ENCODE data around the gene LBX1. TPM values are rescaled to one million over a fixed set of nuclear protein-coding genes. Genes with fewer than 3 reads are reported as not detected.

Gene LBX1, protein sequence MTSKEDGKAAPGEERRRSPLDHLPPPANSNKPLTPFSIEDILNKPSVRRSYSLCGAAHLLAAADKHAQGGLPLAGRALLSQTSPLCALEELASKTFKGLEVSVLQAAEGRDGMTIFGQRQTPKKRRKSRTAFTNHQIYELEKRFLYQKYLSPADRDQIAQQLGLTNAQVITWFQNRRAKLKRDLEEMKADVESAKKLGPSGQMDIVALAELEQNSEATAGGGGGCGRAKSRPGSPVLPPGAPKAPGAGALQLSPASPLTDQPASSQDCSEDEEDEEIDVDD
- total RNA-seq, result not detected in 2 replicates

DNA sequence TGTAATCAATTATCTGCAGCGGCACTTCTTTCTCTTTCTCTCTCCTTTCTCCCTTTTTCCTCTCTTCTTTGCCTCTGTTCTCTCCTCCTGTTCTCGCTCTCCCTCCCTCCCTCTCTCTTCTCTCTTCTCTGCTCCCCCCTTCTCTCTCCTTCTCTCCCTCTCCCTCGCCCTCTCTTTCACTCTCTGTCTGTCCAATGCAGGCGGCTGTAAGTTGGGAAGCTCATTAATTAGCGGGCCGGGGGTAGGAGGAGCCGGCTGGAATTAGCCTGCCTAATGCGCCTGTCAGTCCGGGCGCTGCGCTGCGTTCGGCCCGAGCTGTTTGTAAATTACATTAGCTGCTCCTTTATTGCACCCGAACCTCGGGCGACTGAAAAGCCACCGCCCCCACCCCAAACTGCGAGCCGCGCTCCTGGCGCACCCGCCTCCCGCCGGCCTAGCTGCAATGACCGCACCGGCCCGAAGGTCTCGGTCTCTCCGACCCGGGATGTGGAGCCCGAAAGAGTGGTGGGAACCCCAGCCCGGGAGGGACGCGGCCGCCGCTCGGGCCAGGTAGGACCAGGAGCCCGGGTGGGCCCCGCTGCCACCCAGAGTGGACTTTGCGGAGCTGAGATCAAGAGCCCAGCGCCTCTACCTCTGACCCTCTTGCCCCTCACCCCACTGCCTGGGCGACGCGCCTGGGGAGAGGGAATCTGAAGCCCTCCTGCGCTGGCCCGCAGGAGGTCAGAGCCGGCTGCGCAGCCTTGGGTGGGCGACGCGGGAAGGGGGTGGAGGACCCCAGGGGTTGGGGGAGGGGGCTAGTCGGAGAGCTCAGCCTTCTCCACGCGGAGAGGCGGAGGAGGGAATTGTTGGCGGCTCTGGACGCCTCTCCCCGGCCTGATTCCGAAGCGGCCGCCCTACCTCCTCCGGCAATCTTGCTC is at the start of gene LBX1:
Gene LBX1, minus strand, starts transcription at position 198 of the 917 bp plus-strand sequence. CDS start 648 bp downstream, outside the sequence.
- intact Hi-C loops (cut with micrococcal nuclease), result loop anchor here (5.0 to 10.0 kb wide), 2 partner anchors 402 to 1995 kb away; partner anchors contain the start of gene HPSE2
- H3K36me3 Mint-ChIP-seq (ENCODE audit: low read depth), result no peaks in the 10 kb centered on the region
- peaks cover 17% of the 10 kb centered on the region for H3K4me1 Mint-ChIP-seq (ENCODE audit: low read depth)
- peaks cover 82% of the 10 kb centered on the region for H3K27me3 Mint-ChIP-seq (ENCODE audit: insufficient read depth)
- H3K9me3 Mint-ChIP-seq, result no peaks in the 10 kb centered on the region
- no peak for DNase-seq (ENCODE audit: low spot score)
- no peak within 1 kb of the TSS for H3K4me3 Mint-ChIP-seq
- peak within 1 kb of the TSS; percentile 81 for H3K27ac Mint-ChIP-seq

DNA sequence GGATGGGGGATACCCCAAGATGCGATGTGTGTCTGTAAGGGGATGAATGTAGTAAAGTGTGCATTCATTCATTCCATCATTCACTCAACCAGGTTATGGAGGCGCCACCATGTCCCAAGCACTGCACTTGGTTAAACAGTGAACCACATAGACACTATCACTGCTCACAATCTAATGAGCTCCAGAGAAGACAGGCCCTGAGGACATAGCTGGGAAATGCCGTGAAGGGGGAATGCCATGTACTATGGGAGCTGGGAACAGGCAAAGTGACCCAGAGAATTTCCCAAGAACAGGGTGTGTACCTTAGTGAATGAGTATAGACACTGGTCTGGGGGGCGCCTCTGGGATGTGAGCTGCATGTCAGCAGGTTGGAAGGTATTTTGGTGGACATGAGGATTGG is 44.5 kb upstream of the LBX1 start:
- H3K27me3 Mint-ChIP-seq (ENCODE audit: insufficient read depth), result peaks cover 19% of the 10 kb centered on the region
- no peak overlapping the region for H3K4me3 Mint-ChIP-seq
- no peaks in the 10 kb centered on the region for H3K9me3 Mint-ChIP-seq
- H3K27ac Mint-ChIP-seq, result no peak overlapping the region
- H3K4me1 Mint-ChIP-seq (ENCODE audit: low read depth), result no peaks in the 10 kb centered on the region
- intact Hi-C loops (cut with micrococcal nuclease), result no loop called here
- H3K36me3 Mint-ChIP-seq (ENCODE audit: low read depth), result no peaks in the 10 kb centered on the region
- no peak for DNase-seq (ENCODE audit: low spot score)

DNA sequence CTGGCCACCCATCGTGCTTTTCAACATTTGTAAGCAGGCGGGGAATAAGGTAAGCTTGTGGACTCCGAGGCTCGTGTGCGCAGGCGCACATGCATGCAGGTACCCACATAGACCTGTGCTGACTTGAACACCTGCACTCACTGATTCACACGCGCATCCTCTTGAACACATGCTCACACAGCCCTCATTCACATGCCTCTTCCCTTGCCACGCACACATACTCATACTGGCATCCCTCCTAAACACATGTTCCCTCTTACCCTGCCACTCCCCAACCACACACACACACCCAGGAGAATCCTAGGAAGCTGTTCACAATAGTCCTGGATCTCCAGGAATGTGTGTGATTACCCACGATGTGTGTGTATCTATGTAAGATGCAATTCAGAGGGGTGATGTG is 44.1 kb upstream of the LBX1 start:
- Mint-ChIP-seq H3K27me3 (ENCODE audit: insufficient read depth) (peaks cover 19% of the 10 kb centered on the region), H3K4me3 (no peak overlapping the region), H3K9me3 (no peaks in the 10 kb centered on the region), H3K4me1 (ENCODE audit: low read depth) (no peaks in the 10 kb centered on the region), H3K36me3 (ENCODE audit: low read depth) (no peaks in the 10 kb centered on the region), H3K27ac (no peak overlapping the region)
- DNase-seq (ENCODE audit: low spot score), result no peak
- intact Hi-C loops (cut with micrococcal nuclease), result no loop called here

DNA sequence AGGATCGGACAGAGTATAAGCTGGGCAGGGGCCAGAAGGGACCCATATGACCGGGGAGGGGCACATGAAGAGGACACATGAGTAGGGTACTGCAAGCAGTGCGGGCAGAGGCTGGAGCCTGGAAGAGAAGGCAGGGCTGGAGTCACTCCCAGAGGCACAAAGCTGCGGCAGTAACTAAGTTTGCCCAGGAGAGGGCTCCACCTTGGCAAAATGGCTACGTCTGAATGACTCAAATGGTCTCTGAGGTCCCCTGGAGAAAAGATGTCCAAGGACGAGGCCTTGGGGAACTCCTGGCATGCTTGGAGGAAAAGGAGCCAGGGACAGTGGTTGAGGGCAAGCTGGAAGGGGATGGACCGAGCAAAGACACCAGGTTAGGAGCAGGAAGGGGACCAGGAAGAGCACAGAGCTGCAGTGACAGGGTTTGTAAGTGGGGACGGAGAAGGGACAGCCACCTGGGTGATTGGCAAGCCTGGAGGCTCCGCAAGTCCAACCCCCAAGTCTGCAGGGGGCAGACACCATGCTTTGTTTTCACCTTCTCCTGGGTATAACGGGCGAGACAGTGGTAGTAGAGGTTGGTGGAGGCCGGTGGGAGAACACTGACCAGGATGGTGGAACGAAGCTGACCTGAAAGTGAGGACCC is 43.1 kb upstream of the LBX1 start:
- no peaks in the 10 kb centered on the region for H3K36me3 Mint-ChIP-seq (ENCODE audit: low read depth)
- no peak overlapping the region for H3K4me3 Mint-ChIP-seq
- DNase-seq (ENCODE audit: low spot score), result peak; percentile 40
- intact Hi-C loops (cut with micrococcal nuclease), result loop anchor here (1.0 kb wide), 2 partner anchors 170 to 298 kb away; no protein-coding TSS in a partner anchor
- no peaks in the 10 kb centered on the region for H3K4me1 Mint-ChIP-seq (ENCODE audit: low read depth)
- H3K9me3 Mint-ChIP-seq, result no peaks in the 10 kb centered on the region
- H3K27ac Mint-ChIP-seq, result no peak overlapping the region
- peaks cover 19% of the 10 kb centered on the region for H3K27me3 Mint-ChIP-seq (ENCODE audit: insufficient read depth)

DNA sequence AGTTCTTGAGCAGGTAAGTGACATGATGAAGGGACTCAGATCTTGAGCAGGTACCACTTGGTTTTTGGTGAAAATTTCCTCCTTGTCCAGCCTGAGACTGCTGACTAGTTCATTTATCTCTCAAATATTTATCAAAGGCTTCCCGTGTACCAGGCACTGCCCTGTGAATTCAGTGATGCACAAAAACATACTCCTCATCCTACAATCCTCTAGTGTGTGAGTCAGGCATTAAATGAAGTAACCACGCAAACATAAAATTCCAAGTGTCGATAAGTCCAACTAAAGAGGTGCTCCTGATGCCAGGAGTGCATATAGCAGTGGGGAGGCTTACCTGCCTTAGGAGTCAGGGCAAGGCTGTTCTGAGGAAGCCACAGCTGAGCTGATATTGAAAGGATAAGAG is 41.5 kb upstream of the LBX1 start:
- no peak for DNase-seq (ENCODE audit: low spot score)
- Mint-ChIP-seq H3K4me3 (no peak overlapping the region), H3K4me1 (ENCODE audit: low read depth) (no peaks in the 10 kb centered on the region), H3K27ac (no peak overlapping the region), H3K27me3 (ENCODE audit: insufficient read depth) (peaks cover 13% of the 10 kb centered on the region), H3K9me3 (no peaks in the 10 kb centered on the region), H3K36me3 (ENCODE audit: low read depth) (no peaks in the 10 kb centered on the region)
- intact Hi-C loops (cut with micrococcal nuclease), result no loop called here

DNA sequence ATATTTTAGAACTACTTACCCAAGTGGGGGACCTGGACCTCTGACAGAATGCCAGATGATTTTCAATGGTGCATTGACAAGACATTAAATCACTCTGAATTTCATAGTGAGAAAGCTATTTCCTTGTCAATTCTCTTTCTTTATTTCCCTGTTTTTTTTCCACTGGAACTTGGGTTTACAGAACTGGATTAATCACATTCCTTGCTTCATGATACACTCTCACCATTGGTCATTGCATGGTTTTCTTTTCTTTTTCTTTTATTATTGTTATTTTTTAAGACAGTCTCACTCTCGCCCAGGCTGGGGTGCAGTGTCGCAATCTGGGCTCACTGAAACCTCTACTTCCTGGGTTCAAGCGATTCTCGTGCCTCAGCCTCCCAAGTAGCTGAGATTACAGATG is 38.5 kb upstream of the LBX1 start:
- H3K4me1 Mint-ChIP-seq (ENCODE audit: low read depth), result no peaks in the 10 kb centered on the region
- intact Hi-C loops (cut with micrococcal nuclease), result no loop called here

DNA sequence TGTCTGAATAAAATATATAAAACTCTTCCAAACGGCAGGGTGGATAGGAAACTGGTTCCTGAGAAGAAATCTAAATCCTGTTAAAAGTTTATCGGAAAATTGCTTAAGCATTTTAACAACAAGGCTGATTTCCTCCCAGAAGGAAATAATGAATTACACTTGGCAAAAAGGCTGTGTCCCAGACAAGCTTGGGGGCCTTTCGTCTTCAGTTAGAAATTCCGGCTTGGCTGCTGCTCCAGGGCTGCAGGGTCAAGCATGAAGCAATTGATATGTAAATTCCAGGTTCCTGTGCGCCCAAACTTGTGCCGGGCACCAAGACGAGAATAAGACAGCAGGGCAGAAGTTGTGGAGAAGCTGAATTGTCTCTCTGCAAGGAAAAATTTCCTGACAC is 38.0 kb upstream of the LBX1 start:
- Mint-ChIP-seq H3K27me3 (ENCODE audit: insufficient read depth) (peaks cover 22% of the 10 kb centered on the region), H3K27ac (no peak overlapping the region), H3K36me3 (ENCODE audit: low read depth) (no peaks in the 10 kb centered on the region), H3K4me1 (ENCODE audit: low read depth) (no peaks in the 10 kb centered on the region), H3K9me3 (no peaks in the 10 kb centered on the region), H3K4me3 (no peak overlapping the region)
- no peak for DNase-seq (ENCODE audit: low spot score)
- intact Hi-C loops (cut with micrococcal nuclease), result no loop called here

More for the DNA sequence above, 38.5 kb upstream of the LBX1 start:
- Mint-ChIP-seq H3K4me3 (no peak overlapping the region), H3K27ac (no peak overlapping the region), H3K36me3 (ENCODE audit: low read depth) (no peaks in the 10 kb centered on the region), H3K27me3 (ENCODE audit: insufficient read depth) (peaks cover 19% of the 10 kb centered on the region), H3K9me3 (no peaks in the 10 kb centered on the region)
- no peak for DNase-seq (ENCODE audit: low spot score)

DNA sequence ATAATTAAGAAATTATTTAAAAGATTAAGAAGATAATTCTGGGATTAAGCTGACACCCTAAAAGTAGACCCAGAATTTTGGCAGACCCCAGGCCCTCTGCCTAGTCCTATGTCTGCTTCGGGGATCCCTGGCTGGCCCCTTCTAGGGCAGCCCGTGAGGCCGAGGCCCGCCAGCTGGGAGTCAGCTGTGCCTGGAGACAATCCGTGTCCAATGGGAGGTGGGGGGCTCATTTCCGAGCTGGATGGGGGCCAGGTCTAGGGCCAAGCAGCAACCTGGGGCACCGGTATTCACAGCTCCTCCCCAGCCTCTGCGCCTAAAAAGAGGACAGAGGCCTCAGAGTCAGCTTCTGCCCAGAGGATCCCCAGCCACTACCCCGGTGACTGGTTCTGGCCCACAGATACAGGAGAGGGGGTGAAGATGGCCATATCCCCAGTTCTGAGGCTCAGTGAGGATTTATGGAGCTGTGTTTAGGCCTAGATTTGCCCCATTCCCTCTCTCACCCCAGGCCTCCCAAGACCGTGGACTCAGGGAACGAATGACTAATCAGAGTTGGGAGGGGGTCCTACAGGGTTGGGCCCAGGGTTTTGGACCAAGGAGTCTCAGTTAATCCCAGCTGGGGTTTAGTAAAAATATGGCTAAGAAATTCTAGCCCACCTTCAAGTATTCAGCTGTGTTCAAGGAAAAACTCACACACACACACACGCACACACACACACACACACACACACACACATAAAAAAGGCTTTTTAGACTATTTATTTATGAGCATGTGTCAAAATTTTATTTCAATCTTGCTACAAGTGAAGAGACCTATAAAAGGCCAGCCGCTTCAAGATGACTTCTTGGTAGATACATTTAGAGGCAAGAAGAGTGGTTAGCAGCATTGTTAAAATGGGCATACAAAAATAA is 37.4 kb upstream of the LBX1 start:
- H3K27ac Mint-ChIP-seq, result no peak overlapping the region
- H3K36me3 Mint-ChIP-seq (ENCODE audit: low read depth), result no peaks in the 10 kb centered on the region
- no peak overlapping the region for H3K4me3 Mint-ChIP-seq
- intact Hi-C loops (cut with micrococcal nuclease), result no loop called here
- peaks cover 17% of the 10 kb centered on the region for H3K27me3 Mint-ChIP-seq (ENCODE audit: insufficient read depth)
- no peaks in the 10 kb centered on the region for H3K4me1 Mint-ChIP-seq (ENCODE audit: low read depth)
- H3K9me3 Mint-ChIP-seq, result no peaks in the 10 kb centered on the region
- DNase-seq (ENCODE audit: low spot score), result no peak

DNA sequence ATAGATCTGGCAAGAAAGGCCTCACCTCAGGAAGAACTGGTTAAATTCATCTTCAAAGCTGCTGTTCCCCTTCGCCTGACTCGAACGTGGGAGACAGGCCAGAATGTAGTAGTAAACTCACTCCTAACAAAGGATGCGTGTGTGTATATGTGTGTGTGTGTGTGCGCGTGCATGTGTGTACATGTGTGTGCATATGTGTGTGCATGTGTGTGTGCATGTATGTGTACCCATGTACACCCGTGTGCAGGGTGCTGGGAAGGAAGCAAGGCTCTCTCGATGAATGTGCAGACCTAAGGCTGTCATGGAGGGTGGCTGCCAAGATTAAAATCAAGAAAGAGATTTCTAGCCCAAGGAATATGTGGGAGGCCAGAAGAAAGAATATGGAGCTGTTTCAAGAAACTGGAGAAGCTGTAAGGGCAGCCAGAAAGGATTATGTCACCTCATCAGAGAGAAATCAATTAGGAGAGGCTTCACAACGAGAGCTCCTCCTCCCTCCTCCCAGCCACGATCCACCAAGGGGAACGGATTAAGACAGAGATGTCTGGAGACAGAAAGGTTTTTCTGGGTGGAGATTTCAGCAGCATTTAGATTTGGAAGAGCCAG is 34.0 kb upstream of the LBX1 start:
- peaks cover 17% of the 10 kb centered on the region for H3K27me3 Mint-ChIP-seq (ENCODE audit: insufficient read depth)
- no peak overlapping the region for H3K4me3 Mint-ChIP-seq
- H3K36me3 Mint-ChIP-seq (ENCODE audit: low read depth), result no peaks in the 10 kb centered on the region
- no peak for DNase-seq (ENCODE audit: low spot score)
- intact Hi-C loops (cut with micrococcal nuclease), result no loop called here
- H3K9me3 Mint-ChIP-seq, result no peaks in the 10 kb centered on the region
- H3K27ac Mint-ChIP-seq, result no peak overlapping the region
- H3K4me1 Mint-ChIP-seq (ENCODE audit: low read depth), result no peaks in the 10 kb centered on the region

DNA sequence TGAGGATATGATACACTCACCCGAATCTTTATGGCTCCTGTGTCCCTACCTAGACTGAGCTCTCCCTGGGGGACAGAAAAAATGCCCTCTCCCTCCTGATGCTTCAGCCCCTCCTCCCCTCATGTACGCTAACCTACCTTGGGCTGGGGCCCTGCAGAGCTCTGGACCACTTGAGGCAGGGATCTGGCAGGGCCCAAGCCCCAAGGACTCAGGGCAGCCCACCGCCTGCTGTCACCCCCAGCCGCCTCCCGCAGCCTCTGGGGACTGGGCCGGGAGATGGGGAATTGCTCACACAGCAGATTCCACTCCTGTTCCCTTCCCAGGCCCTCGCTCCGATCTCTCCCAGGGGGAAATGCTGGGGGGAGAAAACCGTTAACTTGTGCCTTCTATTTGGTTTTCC is 32.9 kb upstream of the LBX1 start:
- DNase-seq (ENCODE audit: low spot score), result no peak
- no peak overlapping the region for H3K4me3 Mint-ChIP-seq
- no peaks in the 10 kb centered on the region for H3K4me1 Mint-ChIP-seq (ENCODE audit: low read depth)
- H3K9me3 Mint-ChIP-seq, result no peaks in the 10 kb centered on the region
- H3K27me3 Mint-ChIP-seq (ENCODE audit: insufficient read depth), result peaks cover 17% of the 10 kb centered on the region
- H3K27ac Mint-ChIP-seq, result no peak overlapping the region
- no peaks in the 10 kb centered on the region for H3K36me3 Mint-ChIP-seq (ENCODE audit: low read depth)
- intact Hi-C loops (cut with micrococcal nuclease), result no loop called here

DNA sequence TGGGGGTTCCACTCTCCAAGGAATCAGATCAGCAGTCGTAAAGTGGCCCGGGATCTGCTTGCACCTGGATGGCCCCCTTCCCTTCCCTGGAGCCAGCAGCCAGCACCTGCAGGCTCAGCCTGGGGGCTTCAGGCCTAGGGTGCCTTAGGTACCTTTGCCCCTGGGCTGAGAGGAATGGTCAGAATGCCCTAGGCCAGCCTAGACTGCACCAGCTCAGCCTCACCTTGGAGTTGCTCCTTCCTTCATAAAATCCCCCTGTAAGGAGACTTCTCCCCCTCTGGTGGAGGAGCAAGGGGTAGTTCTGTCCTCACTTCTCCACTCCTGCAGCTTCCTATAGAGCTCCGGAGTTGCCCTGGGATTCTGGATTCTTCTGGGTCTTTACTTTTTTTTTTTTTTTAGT is 32.4 kb upstream of the LBX1 start:
- H3K27ac Mint-ChIP-seq, result no peak overlapping the region
- peaks cover 19% of the 10 kb centered on the region for H3K27me3 Mint-ChIP-seq (ENCODE audit: insufficient read depth)
- DNase-seq (ENCODE audit: low spot score), result no peak
- no peaks in the 10 kb centered on the region for H3K4me1 Mint-ChIP-seq (ENCODE audit: low read depth)
- H3K9me3 Mint-ChIP-seq, result no peaks in the 10 kb centered on the region
- H3K4me3 Mint-ChIP-seq, result no peak overlapping the region
- intact Hi-C loops (cut with micrococcal nuclease), result no loop called here
- no peaks in the 10 kb centered on the region for H3K36me3 Mint-ChIP-seq (ENCODE audit: low read depth)

Data from activated T-helper 1 cell treated with anti-CD3 and anti-CD28 coated beads, Interleukin-12 subunit alpha, Interleukin-12 subunit beta, Interleukin-2, Interleukin-4 antibody, amounts not matched to agents 30 ng/mL and 10 ng/mL and 1 ng/mL, durations not matched to agents 14 hours and 24 hours and 36 hours (primary cell).